Epithelial cell of esophagus (primary cell): Measurements from ENCODE around the gene IRAK2.
A peak's percentile ranks its signal among the peaks of the same experiment; 100 is the strongest.
"Not testable (repeated sequence)": the region's sequence is repeated elsewhere in the genome, so short reads cannot be mapped to it uniquely, and the experiment has no call there.

Source experiments
- DNase-seq: peaks from one replicate; pipeline ENCODE4 v3.0.0; 2010; ENCODE audit warnings: low read depth
- H3K4me3 ChIP-seq: 2 replicates; pipeline ENCODE4 v1.5.1; 2011; ENCODE audit warnings: mild to moderate bottlenecking, low read length, control low read depth
- TF ChIP-seq, protein P1 (sequence below): IDR thresholded peaks from 2 replicates; pipeline ENCODE4 v1.5.1; 2011; ENCODE audit warnings: low read depth, mild to moderate bottlenecking, low read length, control low read depth, inconsistent platforms; ENCODE audit not compliant: insufficient read depth; ENCODE audit errors: missing control alignments

The IRAK2 gene

DNA sequence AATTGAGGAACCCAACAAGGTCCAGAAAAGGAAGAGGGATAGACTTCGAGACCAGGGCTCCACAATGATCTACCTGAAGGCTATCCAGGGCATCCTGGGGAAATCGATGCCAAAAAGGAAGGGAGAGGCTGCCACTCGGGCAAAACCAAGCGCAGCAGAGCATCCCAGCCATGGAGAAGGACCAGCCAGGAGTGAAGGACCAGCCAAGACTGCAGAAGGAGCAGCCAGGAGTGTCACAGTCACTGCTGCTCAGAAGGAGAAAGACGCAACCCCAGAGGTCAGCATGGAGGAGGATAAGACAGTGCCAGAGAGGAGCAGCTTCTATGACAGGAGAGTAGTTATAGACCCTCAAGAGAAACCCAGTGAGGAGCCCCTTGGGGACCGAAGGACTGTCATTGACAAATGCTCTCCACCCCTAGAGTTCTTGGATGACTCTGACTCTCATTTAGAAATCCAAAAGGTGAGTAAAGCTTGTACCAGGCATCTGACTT, 95.5 kb downstream of the IRAK2 start:
- TF ChIP-seq, protein P1, sequence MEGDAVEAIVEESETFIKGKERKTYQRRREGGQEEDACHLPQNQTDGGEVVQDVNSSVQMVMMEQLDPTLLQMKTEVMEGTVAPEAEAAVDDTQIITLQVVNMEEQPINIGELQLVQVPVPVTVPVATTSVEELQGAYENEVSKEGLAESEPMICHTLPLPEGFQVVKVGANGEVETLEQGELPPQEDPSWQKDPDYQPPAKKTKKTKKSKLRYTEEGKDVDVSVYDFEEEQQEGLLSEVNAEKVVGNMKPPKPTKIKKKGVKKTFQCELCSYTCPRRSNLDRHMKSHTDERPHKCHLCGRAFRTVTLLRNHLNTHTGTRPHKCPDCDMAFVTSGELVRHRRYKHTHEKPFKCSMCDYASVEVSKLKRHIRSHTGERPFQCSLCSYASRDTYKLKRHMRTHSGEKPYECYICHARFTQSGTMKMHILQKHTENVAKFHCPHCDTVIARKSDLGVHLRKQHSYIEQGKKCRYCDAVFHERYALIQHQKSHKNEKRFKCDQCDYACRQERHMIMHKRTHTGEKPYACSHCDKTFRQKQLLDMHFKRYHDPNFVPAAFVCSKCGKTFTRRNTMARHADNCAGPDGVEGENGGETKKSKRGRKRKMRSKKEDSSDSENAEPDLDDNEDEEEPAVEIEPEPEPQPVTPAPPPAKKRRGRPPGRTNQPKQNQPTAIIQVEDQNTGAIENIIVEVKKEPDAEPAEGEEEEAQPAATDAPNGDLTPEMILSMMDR = no peak
- no peak overlapping the region for H3K4me3 ChIP-seq
- no peak for DNase-seq

DNA sequence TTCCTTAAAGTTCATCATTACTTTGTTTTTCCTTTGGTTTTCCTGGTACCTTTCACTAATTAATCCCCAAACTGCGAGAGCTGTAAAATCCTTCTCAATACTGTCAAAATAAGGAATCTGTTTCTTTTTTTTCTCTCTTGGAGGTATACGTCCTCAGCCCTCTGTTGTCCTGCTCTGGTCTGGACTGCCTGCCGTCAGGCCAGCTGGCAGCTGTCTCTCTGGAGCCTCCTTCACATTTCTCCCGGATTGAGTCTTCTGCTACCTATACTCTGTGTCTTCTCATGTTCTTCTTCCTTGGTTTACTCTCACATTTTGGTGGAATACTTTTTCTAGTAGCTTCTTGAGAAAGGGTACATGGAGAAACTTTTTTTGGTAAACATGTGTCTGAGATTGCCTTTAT, 97.3 kb downstream of the IRAK2 start:
- DNase-seq = no peak
- TF ChIP-seq, protein P1 = no peak
- no peak overlapping the region for H3K4me3 ChIP-seq

DNA sequence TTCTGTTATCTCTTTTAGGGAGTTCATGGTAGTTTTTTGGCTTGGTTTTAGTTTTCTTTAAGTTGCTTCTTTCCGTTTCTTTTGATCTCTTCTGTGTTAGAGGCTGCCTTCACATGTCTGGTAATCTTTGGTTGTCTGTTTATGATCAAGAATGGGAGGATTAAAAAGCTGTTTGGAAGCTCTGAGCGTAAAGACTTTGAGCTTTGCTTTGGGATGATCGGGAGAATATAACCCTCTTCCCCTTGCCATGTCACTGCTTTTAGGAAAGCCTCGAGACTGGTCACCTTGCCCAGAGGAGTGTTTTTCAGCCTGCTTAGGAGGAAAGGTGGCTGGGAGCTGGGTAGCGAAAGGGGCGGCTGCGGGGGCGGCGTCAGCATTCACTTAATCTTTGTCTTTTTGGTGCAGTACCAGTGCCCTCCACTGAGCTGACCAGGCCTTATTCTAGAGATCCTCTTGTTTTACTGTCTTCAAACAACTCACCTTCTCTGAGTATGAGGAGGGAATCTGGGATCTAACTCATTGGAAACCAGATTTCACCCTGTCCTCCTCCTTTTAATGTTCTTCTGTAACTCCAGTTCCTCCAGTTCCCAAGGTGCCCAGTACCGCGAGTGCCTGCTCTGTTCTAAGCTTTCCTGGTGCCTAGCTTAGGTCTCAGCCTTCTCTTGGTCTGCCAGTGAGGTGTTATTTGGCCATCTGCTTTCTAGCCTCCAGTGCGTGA, 99.1 kb downstream of the IRAK2 start:
- H3K4me3 ChIP-seq = no peak overlapping the region
- peak; percentile 51 for DNase-seq
- TF ChIP-seq, protein P1 = peak; percentile 44

DNA sequence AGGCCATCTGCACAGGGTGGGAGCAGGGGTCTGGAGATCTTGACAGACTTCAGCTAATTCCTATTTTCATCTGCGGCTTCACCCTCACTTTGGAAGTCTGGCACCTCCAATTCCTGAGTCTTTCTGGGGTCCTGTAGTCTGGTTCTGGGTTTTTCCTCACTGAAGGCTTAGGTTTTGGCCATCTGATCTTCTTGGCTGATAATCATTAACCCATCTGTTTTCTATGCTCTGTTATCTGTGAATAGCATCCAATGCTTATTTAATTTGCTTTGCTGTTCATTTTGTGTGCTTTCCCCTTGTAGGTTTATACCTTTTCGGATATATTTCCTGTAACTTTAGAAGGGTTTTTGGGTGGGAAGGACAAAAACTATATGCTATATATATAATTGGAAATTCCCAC, 101.1 kb downstream of the IRAK2 start:
- H3K4me3 ChIP-seq = no peak overlapping the region
- DNase-seq = no peak
- TF ChIP-seq, protein P1 = no peak

DNA sequence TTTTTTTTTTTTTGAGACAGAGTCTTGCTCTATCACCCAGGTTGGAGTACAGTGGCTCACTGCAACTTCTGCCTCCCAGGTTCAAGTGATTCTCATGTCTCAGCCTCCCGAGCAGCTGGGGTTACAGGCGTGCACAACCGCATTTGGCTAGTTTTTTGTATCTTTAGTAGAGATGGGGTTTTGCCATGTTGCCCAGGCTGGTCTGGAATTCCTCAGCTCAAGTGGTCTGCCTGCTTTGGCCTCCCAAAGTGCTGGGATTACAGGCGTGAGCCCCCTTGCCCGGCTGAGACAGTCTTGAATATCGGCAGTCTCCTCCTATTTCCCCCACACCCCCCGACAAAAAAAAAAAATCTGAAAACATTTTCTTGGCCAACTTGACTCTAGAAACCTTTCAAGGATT, 102.2 kb downstream of the IRAK2 start:
- not testable (repeated sequence) for DNase-seq, H3K4me3 ChIP-seq

DNA sequence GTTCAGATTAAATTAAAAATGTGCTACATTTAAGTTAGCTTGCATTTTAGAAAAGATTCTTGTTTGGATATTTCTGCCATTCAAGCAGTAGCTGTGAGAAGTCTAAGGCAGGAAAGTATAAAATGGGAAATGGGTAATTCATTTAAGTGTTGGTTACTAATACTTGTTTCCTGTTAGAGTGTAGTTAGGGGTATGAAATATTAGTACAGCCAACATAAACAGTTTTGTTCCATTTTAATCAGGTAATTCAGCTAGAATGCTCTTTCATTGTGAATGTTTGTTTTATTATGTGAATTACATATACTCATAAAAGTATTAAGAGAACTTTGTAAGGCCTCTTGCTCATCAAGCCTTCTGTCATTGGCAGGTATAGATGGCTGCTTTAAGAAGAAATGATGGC, 103.4 kb downstream of the IRAK2 start:
- H3K4me3 ChIP-seq = no peak overlapping the region
- TF ChIP-seq, protein P1 = no peak
- no peak for DNase-seq

DNA sequence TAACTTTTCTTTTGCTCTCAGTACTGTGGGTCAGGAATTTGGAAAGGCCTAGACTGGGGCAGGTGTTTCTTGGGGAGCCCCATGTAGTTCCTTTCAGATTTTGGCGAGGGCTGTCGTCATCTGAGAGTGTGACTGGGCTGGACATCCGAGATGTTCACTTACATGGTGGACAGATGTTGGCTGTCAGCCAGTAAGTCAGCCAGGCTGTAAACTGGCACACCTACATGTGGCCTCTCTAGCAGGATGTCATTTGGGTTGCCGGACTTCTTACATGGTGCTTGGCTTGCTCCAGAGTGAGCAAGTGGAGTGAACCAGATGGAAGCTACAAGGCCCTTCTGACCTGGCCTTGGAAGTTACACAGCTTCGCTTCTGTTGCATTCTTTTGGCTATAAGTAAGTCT, 104.2 kb downstream of the IRAK2 start:
- no peak overlapping the region for H3K4me3 ChIP-seq
- DNase-seq = no peak
- TF ChIP-seq, protein P1 = no peak
